ENCODE data around the gene REV1. TPM values are rescaled to one million over a fixed set of nuclear protein-coding genes. Genes with fewer than 3 reads are reported as not detected.

Gene REV1
- total and polyA plus RNA-seq, 2 of the 4 experiments (the other 2 are of a cell fraction): 13.4 to 30.1 TPM

GRCh38 chr2:99471654-99472599 is 17.9 kb downstream of the REV1 start:
- TF ChIP-seq USF2 (IDR thresholded peaks at IDR 0.05; ENCODE audit: low read depth, low read length) (no peak), BHLHE40 (IDR thresholded peaks at IDR 0.05; ENCODE audit: low read depth, low read length) (no peak), RFX5 (IDR thresholded peaks at IDR 0.05; ENCODE audit: low read depth, low read length) (no peak), CEBPB (IDR thresholded peaks at IDR 0.05; ENCODE audit: low read depth, low read length) (0 out of 2 replicates have a peak, but pooled peaks have one; percentile 24), CTCF (conservative IDR thresholded peaks at IDR 0.05; ENCODE audit: low read depth, low read length) (no peak)
- no peak overlapping the region for H3K4me3 ChIP-seq (ENCODE audit: insufficient read depth, low read depth, low read length)
- no TSS peak for BruUV-seq (replicated peaks)
- H3K23ac ChIP-seq (ENCODE audit: low read depth, low read length): no peak overlapping the region
- in situ Hi-C loops (cut with MboI; ENCODE audit: low sequenced_read_pairs) (loop anchor here (10.0 kb wide), 1 partner anchor 287 kb away; the partner anchor contains the start of genes MITD1 and MRPL30), intact Hi-C loops (cut with micrococcal nuclease) (loop anchor here (5.0 kb wide), 1 partner anchor 40 kb away; no protein-coding TSS in a partner anchor), dilution Hi-C loops (cut with HindIII; ENCODE audit: low sequenced_read_pairs, unreplicated experiment) (no loop called here)
- no peaks in the 10 kb centered on the region for H3K9me3 ChIP-seq (ENCODE audit: control insufficient read depth, insufficient read depth, low read length)
- no peak overlapping the region for H4K8ac ChIP-seq (ENCODE audit: low read depth in 2 of 2, low read length in 2 of 2)
- H4K91ac ChIP-seq (ENCODE audit: insufficient read depth, low read depth, low read length): no peak overlapping the region
- no peaks in the 10 kb centered on the region for H3K27me3 ChIP-seq (ENCODE audit: control insufficient read depth, insufficient read depth, low read length)
- peaks cover 3% of the 10 kb centered on the region; the same call in 1 of the 2 replicates for H3K4me1 ChIP-seq (ENCODE audit: control insufficient read depth, insufficient read depth, low read length)
- no peak overlapping the region for H3K18ac ChIP-seq (ENCODE audit: low read depth, low read length)
- POLR2A ChIA-PET (ENCODE audit: unreplicated experiment): no interaction called here
- H3K79me1 ChIP-seq (ENCODE audit: low read depth in 1 of 2, low read length in 2 of 2): peaks cover 29 to 52% of the 10 kb centered on the region in 2 experiments
- no peak overlapping the region for H2BK15ac ChIP-seq (ENCODE audit: low read depth, low read length)
- no peak overlapping the region for H4K5ac ChIP-seq (ENCODE audit: low read depth, low read length)
- H2BK5ac ChIP-seq (ENCODE audit: low read depth, low read length, poor library complexity, severe bottlenecking): no peak overlapping the region
- WGBS, 2 experiments (ENCODE audit: extremely low coverage in 2 of 2, insufficient read length in 1 of 2): no CpG with 5 or more reads among the region's 7 CpGs
- H2BK120ac ChIP-seq (ENCODE audit: low read depth, low read length): no peak overlapping the region
- peaks cover 12% of the 10 kb centered on the region for H3K9me1 ChIP-seq (ENCODE audit: insufficient read depth, low read length)
- no peak overlapping the region for H3K56ac ChIP-seq (ENCODE audit: extremely low read depth, insufficient read depth, low read length)
- ATAC-seq (ENCODE audit: low read depth): no peak
- H3K4me2 ChIP-seq (ENCODE audit: low read depth, low read length): no peak overlapping the region
- no peak for DNase-seq
- H4K20me1 ChIP-seq (ENCODE audit: insufficient read depth, low read length): peaks cover 8% of the 10 kb centered on the region
- H3K4ac ChIP-seq (ENCODE audit: low read depth, low read length): no peak overlapping the region
- no peak overlapping the region for H3K27ac ChIP-seq (ENCODE audit: insufficient read depth, low read length)
- H3K14ac ChIP-seq (replicated peaks; ENCODE audit: low read depth, low read length): no peak overlapping the region
- H2AK5ac ChIP-seq (ENCODE audit: low read depth, low read length): no peak overlapping the region
- no peak overlapping the region for H2AK9ac ChIP-seq (replicated peaks; ENCODE audit: low read depth, low read length, poor library complexity)
- H3K36me3 ChIP-seq (ENCODE audit: control insufficient read depth, insufficient read depth, low read length): no peaks in the 10 kb centered on the region
- H2BK20ac ChIP-seq (ENCODE audit: low read depth, low read length): no peak overlapping the region
- CTCF ChIA-PET: interaction anchor here (0.6 kb wide), 2 partner anchors 177 to 331 kb away, joined by 3 to 4 read pairs; no protein-coding TSS in a partner anchor
- no peak overlapping the region for H3K9ac ChIP-seq (ENCODE audit: low read depth, low read length)
- no peak overlapping the region for H2AFZ ChIP-seq (replicated peaks; ENCODE audit: low read length, poor library complexity)
